ENCODE data around the gene ATF7IP2.

ATF7IP2 gene

GRCh38 chr16:10500582-10500981 lies 114.7 kb downstream of the ATF7IP2 start:
- Histone ChIP-seq H3K4me1 (ENCODE audit: insufficient read depth, low read length, poor library complexity, severe bottlenecking) (no peaks in the 10 kb centered on the region), H2AFZ (ENCODE audit: low read length) (no peak overlapping the region), H3K36me3 (ENCODE audit: insufficient read depth, low read length) (no peaks in the 10 kb centered on the region), H3F3A (ENCODE audit: low read depth) (no peaks in the 10 kb centered on the region), H3K27me3 (ENCODE audit: insufficient read depth, low read length, poor library complexity, severe bottlenecking) (no peaks in the 10 kb centered on the region), H4K20me1 (ENCODE audit: insufficient read depth, low read length, poor library complexity, severe bottlenecking) (no peaks in the 10 kb centered on the region), H3K4me2 (ENCODE audit: low read depth, low read length, poor library complexity, severe bottlenecking) (no peak overlapping the region), H3K9me3 (ENCODE audit: insufficient read depth, low read depth, low read length) (no peaks in the 10 kb centered on the region), H3K4me3 (ENCODE audit: low read length, poor library complexity, severe bottlenecking) (no peak overlapping the region), H3K9ac (ENCODE audit: low read depth, low read length, poor library complexity, severe bottlenecking) (no peak overlapping the region), H3K9me2 (replicated peaks; ENCODE audit: low read depth, low read length) (no peaks in the 10 kb centered on the region), H3K79me2 (ENCODE audit: insufficient read depth, low read length) (no peaks in the 10 kb centered on the region)
- TF ChIP-seq EZH2phosphoT487 (IDR thresholded peaks at IDR 0.05; ENCODE audit: borderline replicate concordance): no peak
- TF ChIP-seq, protein P1, sequence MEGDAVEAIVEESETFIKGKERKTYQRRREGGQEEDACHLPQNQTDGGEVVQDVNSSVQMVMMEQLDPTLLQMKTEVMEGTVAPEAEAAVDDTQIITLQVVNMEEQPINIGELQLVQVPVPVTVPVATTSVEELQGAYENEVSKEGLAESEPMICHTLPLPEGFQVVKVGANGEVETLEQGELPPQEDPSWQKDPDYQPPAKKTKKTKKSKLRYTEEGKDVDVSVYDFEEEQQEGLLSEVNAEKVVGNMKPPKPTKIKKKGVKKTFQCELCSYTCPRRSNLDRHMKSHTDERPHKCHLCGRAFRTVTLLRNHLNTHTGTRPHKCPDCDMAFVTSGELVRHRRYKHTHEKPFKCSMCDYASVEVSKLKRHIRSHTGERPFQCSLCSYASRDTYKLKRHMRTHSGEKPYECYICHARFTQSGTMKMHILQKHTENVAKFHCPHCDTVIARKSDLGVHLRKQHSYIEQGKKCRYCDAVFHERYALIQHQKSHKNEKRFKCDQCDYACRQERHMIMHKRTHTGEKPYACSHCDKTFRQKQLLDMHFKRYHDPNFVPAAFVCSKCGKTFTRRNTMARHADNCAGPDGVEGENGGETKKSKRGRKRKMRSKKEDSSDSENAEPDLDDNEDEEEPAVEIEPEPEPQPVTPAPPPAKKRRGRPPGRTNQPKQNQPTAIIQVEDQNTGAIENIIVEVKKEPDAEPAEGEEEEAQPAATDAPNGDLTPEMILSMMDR (conservative IDR thresholded peaks at IDR 0.05; ENCODE audit: low read length): no peak

GRCh38 chr16:10501016-10501607 lies 115.3 kb downstream of the ATF7IP2 start:
- Histone ChIP-seq H4K20me1 (ENCODE audit: insufficient read depth, low read length, poor library complexity, severe bottlenecking) (no peaks in the 10 kb centered on the region), H3K4me2 (ENCODE audit: low read depth, low read length, poor library complexity, severe bottlenecking) (no peak overlapping the region), H3K9me2 (replicated peaks; ENCODE audit: low read depth, low read length) (no peaks in the 10 kb centered on the region), H2AFZ (ENCODE audit: low read length) (no peak overlapping the region), H3K9me3 (ENCODE audit: insufficient read depth, low read depth, low read length) (no peaks in the 10 kb centered on the region), H3F3A (ENCODE audit: low read depth) (no peaks in the 10 kb centered on the region), H3K4me1 (ENCODE audit: insufficient read depth, low read length, poor library complexity, severe bottlenecking) (no peaks in the 10 kb centered on the region), H3K9ac (ENCODE audit: low read depth, low read length, poor library complexity, severe bottlenecking) (no peak overlapping the region), H3K4me3 (ENCODE audit: low read length, poor library complexity, severe bottlenecking) (no peak overlapping the region), H3K27me3 (ENCODE audit: insufficient read depth, low read length, poor library complexity, severe bottlenecking) (no peaks in the 10 kb centered on the region), H3K79me2 (ENCODE audit: insufficient read depth, low read length) (no peaks in the 10 kb centered on the region), H3K36me3 (ENCODE audit: insufficient read depth, low read length) (no peaks in the 10 kb centered on the region)
- TF ChIP-seq EZH2phosphoT487 (IDR thresholded peaks at IDR 0.05; ENCODE audit: borderline replicate concordance): no peak
- TF ChIP-seq, protein P1 (conservative IDR thresholded peaks at IDR 0.05; ENCODE audit: low read length): peak; percentile 24

DNA sequence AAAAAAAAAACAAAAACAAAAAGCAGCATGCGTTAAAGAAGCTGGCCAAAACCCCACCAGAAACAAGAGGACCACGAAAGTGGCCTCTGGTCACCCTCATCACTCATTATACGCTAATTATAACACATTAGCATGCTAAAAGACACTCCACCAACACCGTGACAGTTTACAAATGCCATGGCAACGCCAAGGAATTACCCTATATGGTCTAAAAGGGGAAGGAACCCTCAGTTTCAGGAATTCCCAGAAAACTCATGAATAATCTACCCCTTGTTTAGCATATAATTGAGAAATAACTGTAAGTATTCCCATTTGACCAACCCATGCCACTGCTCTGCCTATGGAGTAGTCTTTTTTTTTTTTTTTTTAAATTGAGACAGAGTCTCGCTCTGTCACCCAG lies 116.9 kb downstream of the ATF7IP2 start:
- Histone ChIP-seq H3K4me1 (ENCODE audit: insufficient read depth, low read length, poor library complexity, severe bottlenecking) (no peaks in the 10 kb centered on the region), H3K9me3 (ENCODE audit: insufficient read depth, low read depth, low read length) (no peaks in the 10 kb centered on the region)
- no peak for TF ChIP-seq EZH2phosphoT487 (IDR thresholded peaks at IDR 0.05; ENCODE audit: borderline replicate concordance)
- TF ChIP-seq, protein P1 (conservative IDR thresholded peaks at IDR 0.05; ENCODE audit: low read length): no peak

More for the DNA sequence above, 116.9 kb downstream of the ATF7IP2 start:
- Histone ChIP-seq H4K20me1 (ENCODE audit: insufficient read depth, low read length, poor library complexity, severe bottlenecking) (no peaks in the 10 kb centered on the region), H2AFZ (ENCODE audit: low read length) (no peak overlapping the region), H3K9me2 (replicated peaks; ENCODE audit: low read depth, low read length) (no peaks in the 10 kb centered on the region), H3K79me2 (ENCODE audit: insufficient read depth, low read length) (no peaks in the 10 kb centered on the region), H3K36me3 (ENCODE audit: insufficient read depth, low read length) (no peaks in the 10 kb centered on the region), H3K27me3 (ENCODE audit: insufficient read depth, low read length, poor library complexity, severe bottlenecking) (no peaks in the 10 kb centered on the region), H3K9ac (ENCODE audit: low read depth, low read length, poor library complexity, severe bottlenecking) (no peak overlapping the region), H3K4me3 (ENCODE audit: low read length, poor library complexity, severe bottlenecking) (no peak overlapping the region), H3K4me2 (ENCODE audit: low read depth, low read length, poor library complexity, severe bottlenecking) (no peak overlapping the region), H3F3A (ENCODE audit: low read depth) (no peaks in the 10 kb centered on the region)

Measured in Loucy (cell line).